ENCODE measurements around the gene CLK3.

- TF ChIP-seq, protein P1, sequence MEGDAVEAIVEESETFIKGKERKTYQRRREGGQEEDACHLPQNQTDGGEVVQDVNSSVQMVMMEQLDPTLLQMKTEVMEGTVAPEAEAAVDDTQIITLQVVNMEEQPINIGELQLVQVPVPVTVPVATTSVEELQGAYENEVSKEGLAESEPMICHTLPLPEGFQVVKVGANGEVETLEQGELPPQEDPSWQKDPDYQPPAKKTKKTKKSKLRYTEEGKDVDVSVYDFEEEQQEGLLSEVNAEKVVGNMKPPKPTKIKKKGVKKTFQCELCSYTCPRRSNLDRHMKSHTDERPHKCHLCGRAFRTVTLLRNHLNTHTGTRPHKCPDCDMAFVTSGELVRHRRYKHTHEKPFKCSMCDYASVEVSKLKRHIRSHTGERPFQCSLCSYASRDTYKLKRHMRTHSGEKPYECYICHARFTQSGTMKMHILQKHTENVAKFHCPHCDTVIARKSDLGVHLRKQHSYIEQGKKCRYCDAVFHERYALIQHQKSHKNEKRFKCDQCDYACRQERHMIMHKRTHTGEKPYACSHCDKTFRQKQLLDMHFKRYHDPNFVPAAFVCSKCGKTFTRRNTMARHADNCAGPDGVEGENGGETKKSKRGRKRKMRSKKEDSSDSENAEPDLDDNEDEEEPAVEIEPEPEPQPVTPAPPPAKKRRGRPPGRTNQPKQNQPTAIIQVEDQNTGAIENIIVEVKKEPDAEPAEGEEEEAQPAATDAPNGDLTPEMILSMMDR (conservative IDR thresholded peaks at IDR 0.05): no peak
- no peak for TF ChIP-seq EZH2 (IDR thresholded peaks at IDR 0.05; ENCODE audit: low read depth)
Observed at GRCh38 chr15:74664670-74665069, 49.0 kb downstream of the CLK3 start.
